IMR-90 (cell line): ENCODE measurements around the gene NOD2. TPM values are rescaled to one million over a fixed set of nuclear protein-coding genes. Genes with fewer than 3 reads are reported as not detected.

ENCODE experiments used
- ATAC-seq: fragments of 200-7000 bp; cut with Tn5 transposase; 2 replicates; pipeline ENCODE4 v1.9.1; 2020; ENCODE audit warnings: low read depth, mild to moderate bottlenecking, moderate library complexity
- BruUV-seq: library from RNA; stranded (reverse); fragments of 400-500 nt; replicated peaks from 2 replicates; lab custom pipeline; 2021; lab: Mats Ljungman, UMichigan
- CTCF ChIA-PET: fragments of 300-600 bp; formaldehyde crosslinking; extraction: SDS; loops from one replicate; lab custom pipeline; 2021; ENCODE audit warnings: antibody characterized with exemption; lab: Yijun Ruan, JAX
- POLR2A ChIA-PET: fragments of 300-600 bp; sonication (Branson Sonifier 250); formaldehyde crosslinking; loops from one replicate; lab custom pipeline; 2022; ENCODE audit warnings: antibody characterized with exemption; ENCODE audit not compliant: unreplicated experiment; lab: Charles Lee
- DNase-seq: peaks from one replicate; pipeline ENCODE4 v3.0.0; 2013
- H2AFZ ChIP-seq: replicated peaks from 2 replicates; pipeline ENCODE3; 2013; ENCODE audit warnings: low read length, mild to moderate bottlenecking; ENCODE audit not compliant: poor library complexity
- H2AK5ac ChIP-seq: 2 replicates; pipeline ENCODE4 v1.6.1; 2013; ENCODE audit warnings: low read depth, low read length, inconsistent platforms
- H2AK9ac ChIP-seq: replicated peaks from 2 replicates; pipeline ENCODE3; 2013; ENCODE audit warnings: mild to moderate bottlenecking, low read depth, low read length, moderate library complexity; ENCODE audit not compliant: poor library complexity
- H2BK120ac ChIP-seq: 2 replicates; pipeline ENCODE4 v1.6.1; 2013; ENCODE audit warnings: low read depth, low read length, inconsistent platforms
- H2BK15ac ChIP-seq: 3 replicates; pipeline ENCODE4 v1.6.1; 2013; ENCODE audit warnings: low read depth, low read length, inconsistent platforms
- H2BK20ac ChIP-seq: 2 replicates; pipeline ENCODE4 v1.6.1; 2013; ENCODE audit warnings: low read depth, mild to moderate bottlenecking, inconsistent platforms, low read length, moderate library complexity
- H2BK5ac ChIP-seq: 2 replicates; pipeline ENCODE4 v1.6.1; 2013; ENCODE audit warnings: mild to moderate bottlenecking, low read depth, low read length, inconsistent platforms; ENCODE audit not compliant: poor library complexity, severe bottlenecking
- H3K14ac ChIP-seq: replicated peaks from 2 replicates; pipeline ENCODE4 v1.6.1; 2013; ENCODE audit warnings: low read depth, low read length, inconsistent platforms
- H3K18ac ChIP-seq: 2 replicates; pipeline ENCODE4 v1.6.1; 2013; ENCODE audit warnings: low read depth, low read length, control low read depth
- H3K23ac ChIP-seq: 2 replicates; pipeline ENCODE4 v1.6.1; 2013; ENCODE audit warnings: low read depth, low read length, inconsistent platforms
- H3K27ac ChIP-seq: 2 replicates; pipeline ENCODE4 v1.5.1; 2013; ENCODE audit warnings: mild to moderate bottlenecking, control low read depth, low read length; ENCODE audit not compliant: insufficient read depth
- H3K27me3 ChIP-seq: 2 replicates; pipeline ENCODE4 v1.6.1; 2013; ENCODE audit warnings: low read length; ENCODE audit not compliant: control insufficient read depth, insufficient read depth
- H3K36me3 ChIP-seq: 2 replicates; pipeline ENCODE4 v1.6.1; 2013; ENCODE audit warnings: low read length, mixed read lengths; ENCODE audit not compliant: control insufficient read depth, insufficient read depth
- H3K4ac ChIP-seq: 2 replicates; pipeline ENCODE4 v1.6.1; 2013; ENCODE audit warnings: low read depth, low read length, inconsistent platforms
- H3K4me1 ChIP-seq: 2 replicates; pipeline ENCODE4 v1.6.1; 2013; ENCODE audit warnings: low read length, mixed read lengths; ENCODE audit not compliant: control insufficient read depth, insufficient read depth
- H3K4me2 ChIP-seq: 2 replicates; pipeline ENCODE4 v1.6.1; 2013; ENCODE audit warnings: low read depth, mild to moderate bottlenecking, control low read depth, low read length, moderate library complexity
- H3K4me3 ChIP-seq: 2 replicates; pipeline ENCODE4 v1.5.1; 2013; ENCODE audit warnings: low read depth, mild to moderate bottlenecking, control low read depth, low read length, moderate library complexity; ENCODE audit not compliant: insufficient read depth
- H3K56ac ChIP-seq: 2 replicates; pipeline ENCODE4 v1.6.1; 2013; ENCODE audit warnings: low read length, inconsistent platforms; ENCODE audit not compliant: insufficient read depth; ENCODE audit errors: extremely low read depth
- H3K79me1 ChIP-seq, 2 experiments: 2 replicates each; pipeline ENCODE4 v1.6.1; 2013; ENCODE audit warnings: low read length in 2 of 2, inconsistent platforms in 1 of 2, low read depth in 1 of 2
- H3K9ac ChIP-seq: 2 replicates; pipeline ENCODE4 v1.6.1; 2013; ENCODE audit warnings: low read depth, low read length, control low read depth
- H3K9me1 ChIP-seq: 2 replicates; pipeline ENCODE4 v1.6.1; 2013; ENCODE audit warnings: low read length, inconsistent platforms; ENCODE audit not compliant: insufficient read depth
- H3K9me3 ChIP-seq: 2 replicates; pipeline ENCODE4 v1.6.1; 2013; ENCODE audit warnings: low read length; ENCODE audit not compliant: control insufficient read depth, insufficient read depth
- H4K20me1 ChIP-seq: 2 replicates; pipeline ENCODE4 v1.6.1; 2013; ENCODE audit warnings: low read length, inconsistent platforms; ENCODE audit not compliant: insufficient read depth
- H4K5ac ChIP-seq: 2 replicates; pipeline ENCODE4 v1.6.1; 2013; ENCODE audit warnings: mild to moderate bottlenecking, low read depth, low read length, control low read depth
- H4K8ac ChIP-seq, 2 experiments: 2 replicates each; pipeline ENCODE4 v1.6.1; 2013; ENCODE audit warnings: low read depth in 2 of 2, low read length in 2 of 2, control low read depth in 1 of 2, inconsistent platforms in 1 of 2
- H4K91ac ChIP-seq: 2 replicates; pipeline ENCODE4 v1.6.1; 2013; ENCODE audit warnings: low read depth, low read length, inconsistent platforms; ENCODE audit not compliant: insufficient read depth
- BHLHE40 ChIP-seq: fragments of 150-350 bp; IDR thresholded peaks from 2 replicates; pipeline ENCODE4 v1.6.1; 2016; ENCODE audit warnings: mild to moderate bottlenecking, low read depth, low read length
- CEBPB ChIP-seq: IDR thresholded peaks from 2 replicates; pipeline ENCODE4 v1.6.1; 2012; ENCODE audit warnings: low read depth, low read length, improper control_type of control experiment
- FOS ChIP-seq: fragments of 150-350 bp; IDR thresholded peaks from 2 replicates; pipeline ENCODE4 v1.6.1; 2016; ENCODE audit warnings: low read depth, low read length
- MAFK ChIP-seq: IDR thresholded peaks from 2 replicates; pipeline ENCODE4 v1.6.1; 2012; ENCODE audit warnings: low read depth, low read length, improper control_type of control experiment
- MAZ ChIP-seq: IDR thresholded peaks from 2 replicates; pipeline ENCODE4 v1.6.1; 2012; ENCODE audit warnings: low read depth, mild to moderate bottlenecking, low read length, improper control_type of control experiment, moderate library complexity, borderline replicate concordance
- NFE2L2 ChIP-seq: fragments of 150-350 bp; IDR thresholded peaks from 2 replicates; pipeline ENCODE4 v1.6.1; 2016; ENCODE audit warnings: low read depth, mild to moderate bottlenecking, low read length
- POLR2A ChIP-seq: IDR thresholded peaks from 2 replicates; pipeline ENCODE4 v1.6.1; 2012; ENCODE audit warnings: mild to moderate bottlenecking, low read depth, low read length
- RAD21 ChIP-seq: IDR thresholded peaks from 2 replicates; pipeline ENCODE4 v1.6.1; 2012; ENCODE audit warnings: low read length, improper control_type of control experiment
- RCOR1 ChIP-seq: IDR thresholded peaks from 2 replicates; pipeline ENCODE4 v1.6.1; 2012; ENCODE audit warnings: mild to moderate bottlenecking, low read length, improper control_type of control experiment; ENCODE audit not compliant: insufficient replicate concordance
- RFX5 ChIP-seq: IDR thresholded peaks from 2 replicates; pipeline ENCODE4 v1.8.0; 2012; ENCODE audit warnings: low read depth, mild to moderate bottlenecking, low read length, moderate library complexity
- SMC3 ChIP-seq: fragments of 150-350 bp; IDR thresholded peaks from 2 replicates; pipeline ENCODE4 v1.6.1; 2016; ENCODE audit warnings: low read depth, mild to moderate bottlenecking, antibody characterized with exemption, low read length, moderate library complexity
- WGBS, 2 experiments: methylation state at CpG; one replicate each; pipeline versions ENCODE4 v1.1.5 to v1.1.7; 2013; ENCODE audit warnings: missing lambda C conversion rate in 2 of 2; ENCODE audit not compliant: insufficient read length in 1 of 2; ENCODE audit errors: extremely low coverage in 2 of 2; 5-methylcytosine and 5-hydroxymethylcytosine counted together
- dilution Hi-C: fragments of 300-500 bp; cut with HindIII; formaldehyde crosslinking; loops from one replicate; pipeline ENCODE4 v1.14.3; 2018; ENCODE audit warnings: low sequenced_read_pairs; ENCODE audit not compliant: unreplicated experiment
- in situ Hi-C: fragments of 300-500 bp; cut with MboI; formaldehyde crosslinking; loops from 3 replicates; pipeline ENCODE4 v1.14.3; 2019; ENCODE audit warnings: low sequenced_read_pairs, inconsistent platforms, mixed read lengths
- intact Hi-C: fragments of 100-400 bp; cut with micrococcal nuclease; formaldehyde crosslinking; loops from 2 replicates; pipeline ENCODE4 v1.10.0; 2022
- polyA plus RNA-seq, 3 experiments: library from polyadenylated mRNA; depleted of rRNA; stranded (reverse); fragments of >200 nt; gene quantifications; 2 replicates each; pipeline ENCODE4 v1.2.3, GENCODE V29; 2012; ENCODE audit warnings: low replicate concordance in 1 of 3
- total RNA-seq: library from RNA; depleted of rRNA; stranded (reverse); fragments of >200 nt; gene quantifications from 2 replicates; pipeline ENCODE4 v1.2.3, GENCODE V29; 2012
- TF ChIP-seq, protein P1 (sequence below): fragments of 150-350 bp; IDR thresholded peaks from 2 replicates; pipeline ENCODE4 v1.6.1; 2017; ENCODE audit warnings: mild to moderate bottlenecking, antibody characterized with exemption, low read length, low read depth
- TF ChIP-seq, protein P2 (sequence below): conservative IDR thresholded peaks from 2 replicates; pipeline ENCODE4 v1.5.1; 2012; ENCODE audit warnings: mild to moderate bottlenecking, low read depth, low read length, improper control_type of control experiment

NOD2 gene
- total and polyA plus RNA-seq, 2 of the 4 experiments (the other 2 are of a cell fraction), result not detected

DNA sequence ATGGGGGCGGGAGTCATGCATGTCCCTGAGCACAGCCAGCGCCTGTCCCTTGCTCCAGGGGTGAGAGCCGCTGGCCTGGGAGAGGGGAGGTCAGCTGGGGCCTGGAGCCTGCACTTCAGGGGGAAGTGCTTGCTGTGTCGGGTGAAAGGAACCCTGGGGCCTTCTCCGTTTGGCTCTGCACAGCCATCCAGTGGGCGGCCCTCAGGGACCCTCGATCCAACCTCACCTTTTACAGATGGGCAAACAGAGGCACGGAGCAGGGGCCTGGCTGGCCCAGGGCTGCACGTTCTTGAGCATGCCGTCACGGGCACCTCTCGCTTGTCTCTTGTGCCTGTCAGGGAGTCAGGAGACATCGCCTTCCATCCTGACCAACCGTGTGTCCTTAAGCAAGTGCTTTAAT is 14.1 kb upstream of the NOD2 start:
- H4K20me1 ChIP-seq, result no peaks in the 10 kb centered on the region

More for the DNA sequence above, 14.1 kb upstream of the NOD2 start:
- Histone ChIP-seq H2BK120ac (no peak overlapping the region), H3K18ac (no peak overlapping the region), H3K4me1 (no peaks in the 10 kb centered on the region), H4K91ac (no peak overlapping the region), H3K9ac (no peak overlapping the region), H3K4me2 (no peak overlapping the region), H3K23ac (no peak overlapping the region), H3K14ac (no peak overlapping the region), H2BK20ac (no peak overlapping the region), H2BK15ac (no peak overlapping the region), H3K4me3 (no peak overlapping the region), H3K27me3 (peaks cover 7% of the 10 kb centered on the region), H3K27ac (no peak overlapping the region), H3K9me3 (no peaks in the 10 kb centered on the region), H2BK5ac (no peak overlapping the region), H4K8ac (no peak overlapping the region), H2AFZ (no peak overlapping the region), H3K36me3 (no peaks in the 10 kb centered on the region), H3K56ac (no peak overlapping the region), H2AK5ac (no peak overlapping the region), H4K5ac (no peak overlapping the region), H3K79me1 (no peaks in the 10 kb centered on the region), H2AK9ac (no peak overlapping the region), H3K4ac (no peak overlapping the region), H3K9me1 (no peaks in the 10 kb centered on the region)
- in situ Hi-C loops (no loop called here), intact Hi-C loops (no loop called here), dilution Hi-C loops (no loop called here)
- POLR2A ChIA-PET, result no interaction called here
- DNase-seq, result no peak
- CTCF ChIA-PET, result no interaction called here
- BruUV-seq, result no TSS peak
- TF ChIP-seq RCOR1, result no peak
- TF ChIP-seq RAD21, result no peak
- TF ChIP-seq, protein P1, sequence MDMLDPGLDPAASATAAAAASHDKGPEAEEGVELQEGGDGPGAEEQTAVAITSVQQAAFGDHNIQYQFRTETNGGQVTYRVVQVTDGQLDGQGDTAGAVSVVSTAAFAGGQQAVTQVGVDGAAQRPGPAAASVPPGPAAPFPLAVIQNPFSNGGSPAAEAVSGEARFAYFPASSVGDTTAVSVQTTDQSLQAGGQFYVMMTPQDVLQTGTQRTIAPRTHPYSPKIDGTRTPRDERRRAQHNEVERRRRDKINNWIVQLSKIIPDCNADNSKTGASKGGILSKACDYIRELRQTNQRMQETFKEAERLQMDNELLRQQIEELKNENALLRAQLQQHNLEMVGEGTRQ, result no peak
- TF ChIP-seq SMC3, result no peak
- TF ChIP-seq FOS, result no peak
- TF ChIP-seq, protein P2, sequence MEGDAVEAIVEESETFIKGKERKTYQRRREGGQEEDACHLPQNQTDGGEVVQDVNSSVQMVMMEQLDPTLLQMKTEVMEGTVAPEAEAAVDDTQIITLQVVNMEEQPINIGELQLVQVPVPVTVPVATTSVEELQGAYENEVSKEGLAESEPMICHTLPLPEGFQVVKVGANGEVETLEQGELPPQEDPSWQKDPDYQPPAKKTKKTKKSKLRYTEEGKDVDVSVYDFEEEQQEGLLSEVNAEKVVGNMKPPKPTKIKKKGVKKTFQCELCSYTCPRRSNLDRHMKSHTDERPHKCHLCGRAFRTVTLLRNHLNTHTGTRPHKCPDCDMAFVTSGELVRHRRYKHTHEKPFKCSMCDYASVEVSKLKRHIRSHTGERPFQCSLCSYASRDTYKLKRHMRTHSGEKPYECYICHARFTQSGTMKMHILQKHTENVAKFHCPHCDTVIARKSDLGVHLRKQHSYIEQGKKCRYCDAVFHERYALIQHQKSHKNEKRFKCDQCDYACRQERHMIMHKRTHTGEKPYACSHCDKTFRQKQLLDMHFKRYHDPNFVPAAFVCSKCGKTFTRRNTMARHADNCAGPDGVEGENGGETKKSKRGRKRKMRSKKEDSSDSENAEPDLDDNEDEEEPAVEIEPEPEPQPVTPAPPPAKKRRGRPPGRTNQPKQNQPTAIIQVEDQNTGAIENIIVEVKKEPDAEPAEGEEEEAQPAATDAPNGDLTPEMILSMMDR, result no peak
- no peak for TF ChIP-seq MAZ
- no peak for TF ChIP-seq POLR2A
- TF ChIP-seq BHLHE40, result no peak
- no peak for TF ChIP-seq MAFK
- TF ChIP-seq RFX5, result no peak
- TF ChIP-seq NFE2L2, result no peak
- TF ChIP-seq CEBPB, result no peak
- 60% methylated on average over 1 of the region's 14 CpGs; no CpG with 5 or more reads in 1 of the 2 experiments for WGBS, 2 experiments
- ATAC-seq, result no peak
